ENCODE measurements around the gene MACROH2A1. TPM values are rescaled to one million over a fixed set of nuclear protein-coding genes. Genes with fewer than 3 reads are reported as not detected.

MACROH2A1 gene
- total RNA-seq, 2 donors from 2014 or later: 84.8 to 173 TPM

DNA sequence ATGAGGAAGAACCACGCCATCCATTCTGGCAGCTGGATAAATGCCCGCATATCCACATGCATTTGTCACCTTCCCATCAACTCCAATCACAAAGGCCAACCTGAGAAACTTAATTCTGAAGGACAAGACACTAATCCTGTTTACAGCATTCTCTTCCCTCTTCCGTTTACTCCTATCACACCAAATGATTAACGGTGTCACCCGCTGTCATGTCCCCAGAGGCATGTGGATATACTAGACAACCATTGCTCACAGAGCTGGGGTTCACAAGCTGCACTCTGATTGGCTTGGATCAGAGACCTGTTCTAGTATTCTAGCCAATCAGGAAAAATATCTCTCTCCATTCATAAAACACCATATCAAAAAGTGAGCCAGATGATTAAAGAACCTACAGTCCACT is 3.6 kb downstream of the MACROH2A1 start:
- peaks cover 35% of the 10 kb centered on the region for H3K4me1 Mint-ChIP-seq
- no peaks in the 10 kb centered on the region for H3K27me3 Mint-ChIP-seq
- no peak for ATAC-seq (replicated peaks)
- peaks cover 28% of the 10 kb centered on the region for H3K36me3 Mint-ChIP-seq (ENCODE audit: low read depth)
- no peaks in the 10 kb centered on the region for H3K9me3 Mint-ChIP-seq
- peak overlapping the region; percentile 11 for H3K27ac Mint-ChIP-seq
- no peak overlapping the region for H3K4me3 Mint-ChIP-seq

- H3K27me3 Mint-ChIP-seq: no peaks in the 10 kb centered on the region
- H3K36me3 Mint-ChIP-seq (ENCODE audit: low read depth): peaks cover 42% of the 10 kb centered on the region
- H3K27ac Mint-ChIP-seq: peak overlapping the region; percentile 14
- H3K4me1 Mint-ChIP-seq: peaks cover 41% of the 10 kb centered on the region
- no peak for ATAC-seq (replicated peaks)
- H3K9me3 Mint-ChIP-seq: no peaks in the 10 kb centered on the region
- H3K4me3 Mint-ChIP-seq: no peak overlapping the region
Measured at GRCh38 chr5:135394095-135394494, 4.9 kb downstream of the MACROH2A1 start.

GRCh38 chr5:135393691-135394090 is 5.3 kb downstream of the MACROH2A1 start:
- Mint-ChIP-seq H3K4me1 (peaks cover 41% of the 10 kb centered on the region), H3K36me3 (ENCODE audit: low read depth) (peaks cover 46% of the 10 kb centered on the region), H3K27ac (peak overlapping the region; percentile 14), H3K9me3 (no peaks in the 10 kb centered on the region), H3K4me3 (no peak overlapping the region), H3K27me3 (no peaks in the 10 kb centered on the region)
- no peak for ATAC-seq (replicated peaks)

GRCh38 chr5:135393229-135393628 is 5.8 kb downstream of the MACROH2A1 start:
- Mint-ChIP-seq H3K36me3 (ENCODE audit: low read depth) (peaks cover 50% of the 10 kb centered on the region), H3K9me3 (no peaks in the 10 kb centered on the region), H3K4me3 (no peak overlapping the region), H3K4me1 (peaks cover 41% of the 10 kb centered on the region), H3K27ac (peak overlapping the region; percentile 84), H3K27me3 (no peaks in the 10 kb centered on the region)
- ATAC-seq (replicated peaks): no peak

- peaks cover 59% of the 10 kb centered on the region for H3K36me3 Mint-ChIP-seq (ENCODE audit: low read depth)
- no peak overlapping the region for H3K4me3 Mint-ChIP-seq
- no peaks in the 10 kb centered on the region for H3K27me3 Mint-ChIP-seq
- H3K4me1 Mint-ChIP-seq: peaks cover 41% of the 10 kb centered on the region
- ATAC-seq (replicated peaks): peak; percentile 80
- H3K9me3 Mint-ChIP-seq: no peaks in the 10 kb centered on the region
- peak overlapping the region; percentile 84 for H3K27ac Mint-ChIP-seq
Measured at GRCh38 chr5:135392256-135392655, 6.8 kb downstream of the MACROH2A1 start.

GRCh38 chr5:135391869-135392255 is 7.2 kb downstream of the MACROH2A1 start:
- peak; percentile 32 for ATAC-seq (replicated peaks)
- H3K27ac Mint-ChIP-seq: peak overlapping the region; percentile 84
- peaks cover 60% of the 10 kb centered on the region for H3K36me3 Mint-ChIP-seq (ENCODE audit: low read depth)
- H3K4me1 Mint-ChIP-seq: peaks cover 44% of the 10 kb centered on the region
- H3K27me3 Mint-ChIP-seq: no peaks in the 10 kb centered on the region
- no peaks in the 10 kb centered on the region for H3K9me3 Mint-ChIP-seq
- H3K4me3 Mint-ChIP-seq: no peak overlapping the region

DNA sequence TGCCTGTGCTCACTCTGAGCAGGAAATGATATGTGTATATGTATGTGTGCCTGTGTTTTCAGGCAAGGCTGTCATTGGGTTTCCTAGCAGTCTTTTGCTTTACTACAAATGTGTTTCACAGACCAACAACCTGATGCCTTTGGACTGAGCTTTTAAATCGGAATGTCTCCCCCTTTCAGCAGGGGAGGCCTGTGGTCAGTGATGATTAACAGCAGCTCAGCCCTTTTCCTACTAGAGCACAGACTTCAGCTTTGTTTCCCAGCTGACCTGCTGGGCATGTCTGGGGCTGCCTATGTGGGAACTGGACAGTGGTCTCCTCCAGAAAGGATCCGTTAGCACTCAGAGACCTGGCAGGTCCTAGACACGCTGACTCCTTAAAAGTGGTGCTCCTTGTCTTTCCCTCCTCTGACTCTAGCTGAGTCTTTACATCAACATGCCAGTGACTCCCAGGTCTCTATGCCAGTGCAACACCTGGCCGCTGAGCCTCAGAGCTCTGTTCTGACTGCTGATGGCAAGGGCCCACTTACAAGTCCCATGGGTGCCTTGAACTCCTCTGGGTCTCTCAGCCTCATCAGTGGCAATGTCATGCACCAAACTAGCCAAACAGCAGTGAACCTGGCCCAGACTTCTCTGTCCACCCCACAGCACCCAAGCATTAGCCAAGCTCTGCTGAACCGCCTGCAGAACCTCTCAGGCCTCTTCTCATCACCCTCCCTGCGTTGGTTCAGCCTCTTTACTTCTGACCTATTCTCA is 7.7 kb downstream of the MACROH2A1 start:
- Mint-ChIP-seq H3K4me1 (peaks cover 44% of the 10 kb centered on the region), H3K4me3 (no peak overlapping the region), H3K36me3 (ENCODE audit: low read depth) (peaks cover 66% of the 10 kb centered on the region), H3K27me3 (no peaks in the 10 kb centered on the region), H3K9me3 (no peaks in the 10 kb centered on the region), H3K27ac (peak overlapping the region; percentile 84)
- ATAC-seq (replicated peaks): no peak

DNA sequence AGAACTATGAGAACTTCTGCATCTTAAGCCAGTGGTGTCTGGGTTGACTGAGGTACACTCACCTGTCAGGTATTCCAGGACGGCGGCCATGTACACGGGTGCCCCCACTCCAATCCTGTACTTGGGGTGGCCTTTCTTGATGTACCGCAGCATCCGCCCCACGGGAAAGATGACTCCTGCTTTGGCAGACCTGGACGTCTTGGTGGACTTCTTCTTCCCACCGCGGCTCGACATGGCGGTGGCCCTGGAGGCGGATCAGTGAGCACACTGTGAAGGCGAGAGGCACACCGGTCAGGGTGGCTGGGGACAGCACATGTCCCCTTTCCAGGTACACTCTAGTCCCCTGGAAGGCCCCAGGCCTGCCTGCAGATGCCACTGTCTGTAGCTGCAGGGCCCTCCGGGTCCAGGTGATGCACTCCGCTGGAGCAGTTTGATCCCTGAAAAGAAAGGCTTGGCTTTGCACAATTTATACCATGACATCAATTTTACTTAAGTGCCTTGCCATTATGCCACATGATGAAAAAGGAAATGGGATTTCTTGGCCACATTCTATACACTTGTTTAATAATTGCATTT is 10.1 kb downstream of the MACROH2A1 start:
- Mint-ChIP-seq H3K36me3 (ENCODE audit: low read depth) (peaks cover 86% of the 10 kb centered on the region), H3K27ac (peak overlapping the region; percentile 72), H3K4me1 (peaks cover 35% of the 10 kb centered on the region), H3K27me3 (no peaks in the 10 kb centered on the region), H3K9me3 (no peaks in the 10 kb centered on the region), H3K4me3 (no peak overlapping the region)
- ATAC-seq (replicated peaks): no peak

- H3K36me3 Mint-ChIP-seq (ENCODE audit: low read depth): peaks cover 88% of the 10 kb centered on the region
- peaks cover 30% of the 10 kb centered on the region for H3K4me1 Mint-ChIP-seq
Measured at GRCh38 chr5:135387629-135387960, 11.4 kb downstream of the MACROH2A1 start.

GRCh38 chr5:135386886-135387628 is 12.0 kb downstream of the MACROH2A1 start:
- H3K27me3 Mint-ChIP-seq: no peaks in the 10 kb centered on the region
- H3K9me3 Mint-ChIP-seq: no peaks in the 10 kb centered on the region
- peaks cover 89% of the 10 kb centered on the region for H3K36me3 Mint-ChIP-seq (ENCODE audit: low read depth)
- H3K4me3 Mint-ChIP-seq: no peak overlapping the region
- H3K4me1 Mint-ChIP-seq: peaks cover 29% of the 10 kb centered on the region
- peak overlapping the region; percentile 33 for H3K27ac Mint-ChIP-seq
- ATAC-seq (replicated peaks): no peak

More at GRCh38 chr5:135387629-135387960, 11.4 kb downstream of the MACROH2A1 start:
- Mint-ChIP-seq H3K27ac (peak overlapping the region; percentile 14), H3K27me3 (no peaks in the 10 kb centered on the region), H3K4me3 (no peak overlapping the region), H3K9me3 (no peaks in the 10 kb centered on the region)
- ATAC-seq (replicated peaks): no peak

GRCh38 chr5:135386096-135386495 is 12.9 kb downstream of the MACROH2A1 start:
- Mint-ChIP-seq H3K9me3 (no peaks in the 10 kb centered on the region), H3K27ac (peak overlapping the region; percentile 33), H3K4me3 (no peak overlapping the region), H3K36me3 (ENCODE audit: low read depth) (peaks cover 90% of the 10 kb centered on the region), H3K4me1 (peaks cover 22% of the 10 kb centered on the region), H3K27me3 (no peaks in the 10 kb centered on the region)
- no peak for ATAC-seq (replicated peaks)

GRCh38 chr5:135385576-135385975 is 13.5 kb downstream of the MACROH2A1 start:
- no peak for ATAC-seq (replicated peaks)

GRCh38 chr5:135384898-135385297 is 14.1 kb downstream of the MACROH2A1 start:
- Mint-ChIP-seq H3K4me3 (no peak overlapping the region), H3K27ac (no peak overlapping the region), H3K9me3 (no peaks in the 10 kb centered on the region), H3K36me3 (ENCODE audit: low read depth) (peaks cover 94% of the 10 kb centered on the region), H3K27me3 (no peaks in the 10 kb centered on the region), H3K4me1 (peaks cover 17% of the 10 kb centered on the region)
- no peak for ATAC-seq (replicated peaks)

More at GRCh38 chr5:135385576-135385975, 13.5 kb downstream of the MACROH2A1 start:
- Mint-ChIP-seq H3K27ac (no peak overlapping the region), H3K4me3 (no peak overlapping the region), H3K4me1 (peaks cover 22% of the 10 kb centered on the region), H3K36me3 (ENCODE audit: low read depth) (peaks cover 94% of the 10 kb centered on the region), H3K9me3 (no peaks in the 10 kb centered on the region), H3K27me3 (no peaks in the 10 kb centered on the region)

- Mint-ChIP-seq H3K4me1 (peaks cover 16% of the 10 kb centered on the region), H3K36me3 (ENCODE audit: low read depth) (peaks cover 94% of the 10 kb centered on the region), H3K9me3 (no peaks in the 10 kb centered on the region), H3K4me3 (no peak overlapping the region), H3K27me3 (no peaks in the 10 kb centered on the region), H3K27ac (no peak overlapping the region)
- ATAC-seq (replicated peaks): no peak
Measured at GRCh38 chr5:135383803-135384495, 15.1 kb downstream of the MACROH2A1 start.
